ENCODE data around the gene PAXX.

The PAXX gene

DNA sequence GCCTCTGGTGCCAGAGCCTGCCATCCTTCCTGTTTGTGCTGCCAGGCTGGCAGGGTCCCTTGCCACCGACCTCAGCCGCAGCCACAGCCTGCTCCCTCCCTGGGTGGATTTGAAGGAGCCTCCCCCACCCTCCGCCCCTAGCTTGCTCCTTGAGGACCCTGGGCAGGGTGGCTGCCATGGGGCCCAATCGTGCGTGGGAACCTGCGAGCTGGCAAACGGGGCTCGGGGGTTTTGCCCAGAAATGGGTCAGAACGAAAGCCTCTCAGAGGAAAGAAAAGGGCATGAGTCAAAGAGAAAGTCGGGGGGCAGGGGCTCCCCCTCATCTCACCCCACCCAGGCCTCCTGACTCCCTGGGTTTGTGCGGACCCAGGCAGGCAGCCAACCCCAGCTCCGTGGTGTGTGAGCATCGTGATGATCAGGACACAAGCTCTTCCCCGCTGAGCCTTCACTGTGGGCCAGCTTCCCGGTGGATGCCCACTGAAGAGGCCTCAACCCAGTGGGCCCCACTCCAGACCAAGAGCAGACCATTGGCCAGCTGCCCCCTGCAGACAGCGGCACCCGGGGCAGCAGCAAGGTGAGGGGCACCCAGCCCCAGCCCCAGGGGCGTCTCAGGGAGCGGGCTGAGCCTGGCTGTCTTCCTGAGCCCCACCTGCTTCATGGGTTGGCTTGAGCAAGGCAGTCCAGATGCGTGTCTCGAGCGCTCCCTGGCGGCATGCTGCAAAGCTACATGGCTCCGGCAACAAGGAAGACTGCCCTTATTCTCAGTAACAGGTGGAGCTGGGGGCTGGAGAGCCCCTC lies 42.7 kb downstream of the PAXX start:
- Histone ChIP-seq H2BK120ac (ENCODE audit: low read depth, low read length) (no peak overlapping the region), H3K36me3 (ENCODE audit: control insufficient read depth, insufficient read depth, low read length) (no peaks in the 10 kb centered on the region), H3K4me1 (ENCODE audit: control insufficient read depth, low read depth, low read length) (no peaks in the 10 kb centered on the region), H3K4ac (ENCODE audit: low read depth, low read length) (no peak overlapping the region), H4K8ac (ENCODE audit: low read depth, low read length) (no peak overlapping the region), H4K5ac (ENCODE audit: low read length) (no peak overlapping the region), H3K18ac (ENCODE audit: low read length) (no peak overlapping the region), H3K9ac (ENCODE audit: low read length) (no peak overlapping the region), H3K79me2 (ENCODE audit: control insufficient read depth, insufficient read depth, low read length) (no peaks in the 10 kb centered on the region), H3K23ac (ENCODE audit: low read length) (no peak overlapping the region), H3K79me1 (ENCODE audit: low read length) (no peaks in the 10 kb centered on the region), H3K27me3 (ENCODE audit: insufficient read depth, low read length, poor library complexity) (no peaks in the 10 kb centered on the region), H3K4me3 (ENCODE audit: low read length) (no peak overlapping the region), H3K27ac (ENCODE audit: low read depth, low read length) (no peak overlapping the region), H2BK5ac (ENCODE audit: low read length) (no peak overlapping the region), H3K4me2 (ENCODE audit: low read length) (no peak overlapping the region), H2AK5ac (ENCODE audit: low read length) (no peak overlapping the region), H3K56ac (ENCODE audit: low read length) (no peak overlapping the region), H2BK15ac (replicated peaks; ENCODE audit: low read depth) (no peak overlapping the region)
- DNase-seq, result peak; percentile 83
- no CpG with 5 or more reads among the region's 24 CpGs for WGBS (ENCODE audit: extremely low coverage, insufficient coverage, low lambda C conversion rate)

- Histone ChIP-seq H3K23ac (ENCODE audit: low read length) (no peak overlapping the region), H3K27ac (ENCODE audit: low read depth, low read length) (no peak overlapping the region), H3K36me3 (ENCODE audit: control insufficient read depth, insufficient read depth, low read length) (no peaks in the 10 kb centered on the region), H4K8ac (ENCODE audit: low read depth, low read length) (no peak overlapping the region), H3K4me1 (ENCODE audit: control insufficient read depth, low read depth, low read length) (no peaks in the 10 kb centered on the region), H3K27me3 (ENCODE audit: insufficient read depth, low read length, poor library complexity) (no peaks in the 10 kb centered on the region), H3K9ac (ENCODE audit: low read length) (no peak overlapping the region), H2BK15ac (replicated peaks; ENCODE audit: low read depth) (no peak overlapping the region), H3K18ac (ENCODE audit: low read length) (no peak overlapping the region), H3K4me2 (ENCODE audit: low read length) (no peak overlapping the region), H3K79me1 (ENCODE audit: low read length) (no peaks in the 10 kb centered on the region), H3K56ac (ENCODE audit: low read length) (no peak overlapping the region), H2AK5ac (ENCODE audit: low read length) (no peak overlapping the region), H3K4me3 (ENCODE audit: low read length) (no peak overlapping the region), H2BK120ac (ENCODE audit: low read depth, low read length) (no peak overlapping the region), H3K4ac (ENCODE audit: low read depth, low read length) (no peak overlapping the region), H2BK5ac (ENCODE audit: low read length) (no peak overlapping the region), H3K79me2 (ENCODE audit: control insufficient read depth, insufficient read depth, low read length) (no peaks in the 10 kb centered on the region), H4K5ac (ENCODE audit: low read length) (no peak overlapping the region)
- DNase-seq, result no peak
- WGBS (ENCODE audit: extremely low coverage, insufficient coverage, low lambda C conversion rate), result no CpG with 5 or more reads among the region's 9 CpGs
Observed at GRCh38 chr9:137035507-137035834, 43.2 kb downstream of the PAXX start.

GRCh38 chr9:137035937-137036336 lies 43.7 kb downstream of the PAXX start:
- Histone ChIP-seq H3K4me1 (ENCODE audit: control insufficient read depth, low read depth, low read length) (no peaks in the 10 kb centered on the region), H3K4me3 (ENCODE audit: low read length) (no peak overlapping the region), H4K8ac (ENCODE audit: low read depth, low read length) (no peak overlapping the region), H3K9ac (ENCODE audit: low read length) (no peak overlapping the region), H2BK5ac (ENCODE audit: low read length) (no peak overlapping the region), H3K56ac (ENCODE audit: low read length) (no peak overlapping the region), H2BK15ac (replicated peaks; ENCODE audit: low read depth) (no peak overlapping the region), H4K5ac (ENCODE audit: low read length) (no peak overlapping the region), H3K4me2 (ENCODE audit: low read length) (no peak overlapping the region), H3K79me1 (ENCODE audit: low read length) (no peaks in the 10 kb centered on the region), H3K27me3 (ENCODE audit: insufficient read depth, low read length, poor library complexity) (no peaks in the 10 kb centered on the region), H3K4ac (ENCODE audit: low read depth, low read length) (no peak overlapping the region), H3K27ac (ENCODE audit: low read depth, low read length) (no peak overlapping the region), H3K36me3 (ENCODE audit: control insufficient read depth, insufficient read depth, low read length) (no peaks in the 10 kb centered on the region), H3K18ac (ENCODE audit: low read length) (no peak overlapping the region), H3K79me2 (ENCODE audit: control insufficient read depth, insufficient read depth, low read length) (no peaks in the 10 kb centered on the region), H3K23ac (ENCODE audit: low read length) (no peak overlapping the region), H2AK5ac (ENCODE audit: low read length) (no peak overlapping the region), H2BK120ac (ENCODE audit: low read depth, low read length) (no peak overlapping the region)
- no CpG with 5 or more reads among the region's 8 CpGs for WGBS (ENCODE audit: extremely low coverage, insufficient coverage, low lambda C conversion rate)
- DNase-seq, result no peak

DNA sequence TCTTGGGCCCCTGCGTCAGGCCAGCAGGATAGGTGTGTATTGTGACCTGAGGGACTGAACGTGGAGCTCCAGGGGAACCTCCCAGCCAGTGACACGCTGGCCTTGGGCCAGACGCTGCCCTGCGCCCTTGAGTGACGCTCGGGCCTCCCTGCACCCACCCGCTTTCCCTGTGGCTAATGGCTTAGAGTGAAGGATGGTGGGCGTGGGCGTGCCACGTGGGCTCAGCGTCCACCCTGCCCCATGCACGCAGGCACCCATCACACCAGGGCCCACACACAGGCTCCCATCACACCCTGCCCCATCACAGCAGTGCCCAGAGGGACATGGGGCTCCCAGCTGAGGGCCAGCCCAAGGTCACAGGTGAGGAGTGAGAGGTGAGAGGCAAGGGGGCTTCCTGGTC lies 44.8 kb downstream of the PAXX start:
- Histone ChIP-seq H2BK5ac (ENCODE audit: low read length) (no peak overlapping the region), H2AK5ac (ENCODE audit: low read length) (no peak overlapping the region), H3K4me3 (ENCODE audit: low read length) (no peak overlapping the region), H4K5ac (ENCODE audit: low read length) (no peak overlapping the region), H3K4me1 (ENCODE audit: control insufficient read depth, low read depth, low read length) (no peaks in the 10 kb centered on the region), H3K36me3 (ENCODE audit: control insufficient read depth, insufficient read depth, low read length) (no peaks in the 10 kb centered on the region), H2BK120ac (ENCODE audit: low read depth, low read length) (no peak overlapping the region), H4K8ac (ENCODE audit: low read depth, low read length) (no peak overlapping the region), H3K56ac (ENCODE audit: low read length) (no peak overlapping the region), H3K4me2 (ENCODE audit: low read length) (no peak overlapping the region), H2BK15ac (replicated peaks; ENCODE audit: low read depth) (no peak overlapping the region), H3K4ac (ENCODE audit: low read depth, low read length) (no peak overlapping the region), H3K9ac (ENCODE audit: low read length) (no peak overlapping the region), H3K79me2 (ENCODE audit: control insufficient read depth, insufficient read depth, low read length) (no peaks in the 10 kb centered on the region), H3K27me3 (ENCODE audit: insufficient read depth, low read length, poor library complexity) (no peaks in the 10 kb centered on the region), H3K18ac (ENCODE audit: low read length) (no peak overlapping the region), H3K79me1 (ENCODE audit: low read length) (no peaks in the 10 kb centered on the region), H3K27ac (ENCODE audit: low read depth, low read length) (no peak overlapping the region), H3K23ac (ENCODE audit: low read length) (no peak overlapping the region)
- no CpG with 5 or more reads among the region's 13 CpGs for WGBS (ENCODE audit: extremely low coverage, insufficient coverage, low lambda C conversion rate)
- DNase-seq, result no peak

GRCh38 chr9:137037483-137037882 lies 45.3 kb downstream of the PAXX start:
- no peak overlapping the region for H3K56ac ChIP-seq (ENCODE audit: low read length)
- H3K23ac ChIP-seq (ENCODE audit: low read length), result no peak overlapping the region
- H3K4me1 ChIP-seq (ENCODE audit: control insufficient read depth, low read depth, low read length), result no peaks in the 10 kb centered on the region
- no CpG with 5 or more reads among the region's 10 CpGs for WGBS (ENCODE audit: extremely low coverage, insufficient coverage, low lambda C conversion rate)
- no peaks in the 10 kb centered on the region for H3K79me2 ChIP-seq (ENCODE audit: control insufficient read depth, insufficient read depth, low read length)
- H3K4me3 ChIP-seq (ENCODE audit: low read length), result no peak overlapping the region
- H3K27me3 ChIP-seq (ENCODE audit: insufficient read depth, low read length, poor library complexity), result no peaks in the 10 kb centered on the region
- no peak overlapping the region for H2BK120ac ChIP-seq (ENCODE audit: low read depth, low read length)
- H3K27ac ChIP-seq (ENCODE audit: low read depth, low read length), result no peak overlapping the region
- H2BK5ac ChIP-seq (ENCODE audit: low read length), result no peak overlapping the region
- no peak overlapping the region for H3K4me2 ChIP-seq (ENCODE audit: low read length)
- no peak overlapping the region for H3K4ac ChIP-seq (ENCODE audit: low read depth, low read length)
- no peak for DNase-seq
- no peak overlapping the region for H2AK5ac ChIP-seq (ENCODE audit: low read length)
- H3K9ac ChIP-seq (ENCODE audit: low read length), result no peak overlapping the region
- H3K18ac ChIP-seq (ENCODE audit: low read length), result no peak overlapping the region
- no peak overlapping the region for H4K5ac ChIP-seq (ENCODE audit: low read length)
- H3K36me3 ChIP-seq (ENCODE audit: control insufficient read depth, insufficient read depth, low read length), result no peaks in the 10 kb centered on the region
- no peak overlapping the region for H4K8ac ChIP-seq (ENCODE audit: low read depth, low read length)
- H2BK15ac ChIP-seq (replicated peaks; ENCODE audit: low read depth), result no peak overlapping the region
- no peaks in the 10 kb centered on the region for H3K79me1 ChIP-seq (ENCODE audit: low read length)

- Histone ChIP-seq H3K27ac (ENCODE audit: low read depth, low read length) (no peak overlapping the region), H3K23ac (ENCODE audit: low read length) (no peak overlapping the region), H3K9ac (ENCODE audit: low read length) (no peak overlapping the region), H2BK5ac (ENCODE audit: low read length) (no peak overlapping the region), H3K56ac (ENCODE audit: low read length) (no peak overlapping the region), H2BK15ac (replicated peaks; ENCODE audit: low read depth) (no peak overlapping the region), H3K79me1 (ENCODE audit: low read length) (no peaks in the 10 kb centered on the region), H3K4me1 (ENCODE audit: control insufficient read depth, low read depth, low read length) (no peaks in the 10 kb centered on the region), H3K27me3 (ENCODE audit: insufficient read depth, low read length, poor library complexity) (no peaks in the 10 kb centered on the region), H3K4ac (ENCODE audit: low read depth, low read length) (no peak overlapping the region), H3K36me3 (ENCODE audit: control insufficient read depth, insufficient read depth, low read length) (no peaks in the 10 kb centered on the region), H3K4me3 (ENCODE audit: low read length) (no peak overlapping the region), H4K5ac (ENCODE audit: low read length) (no peak overlapping the region), H3K79me2 (ENCODE audit: control insufficient read depth, insufficient read depth, low read length) (no peaks in the 10 kb centered on the region), H3K4me2 (ENCODE audit: low read length) (no peak overlapping the region), H3K18ac (ENCODE audit: low read length) (no peak overlapping the region), H2AK5ac (ENCODE audit: low read length) (no peak overlapping the region), H2BK120ac (ENCODE audit: low read depth, low read length) (no peak overlapping the region), H4K8ac (ENCODE audit: low read depth, low read length) (no peak overlapping the region)
- no peak for DNase-seq
- no CpG with 5 or more reads among the region's 9 CpGs for WGBS (ENCODE audit: extremely low coverage, insufficient coverage, low lambda C conversion rate)
Observed at GRCh38 chr9:137038916-137039315, 46.7 kb downstream of the PAXX start.
